ENCODE data around the gene PPP2R5E. TPM values are rescaled to one million over a fixed set of nuclear protein-coding genes. Genes with fewer than 3 reads are reported as not detected.

Gene PPP2R5E
- total and polyA plus RNA-seq, 2 donors (not counting 3 experiments of a cell fraction or from before 2014, with no cell fraction given), result 4.9 to 52.5 TPM

- H2AFZ ChIP-seq (ENCODE audit: low read depth, low read length), result no peak overlapping the region
- H3K79me2 ChIP-seq (ENCODE audit: control insufficient read depth, insufficient read depth, low read length), result no peaks in the 10 kb centered on the region
- DNase-seq (ENCODE audit: low read depth, low spot score) (no peak), FAIRE-seq (no peak)
- ChIA-PET POLR2A (no interaction called here), CTCF (no interaction called here)
- no peak for TF ChIP-seq POLR2AphosphoS5 (IDR thresholded peaks at IDR 0.05; ENCODE audit: insufficient read depth, low read depth, low read length)
- no peak for TF ChIP-seq MYC (IDR thresholded peaks at IDR 0.05; ENCODE audit: low read depth, low read length)
- no peak for TF ChIP-seq FOS (IDR thresholded peaks at IDR 0.05; ENCODE audit: borderline replicate concordance, insufficient read depth, low read length)
- no peak for TF ChIP-seq MAX (IDR thresholded peaks at IDR 0.05; ENCODE audit: insufficient read depth, insufficient read length)
- intact Hi-C loops (cut with micrococcal nuclease) (no loop called here), dilution Hi-C loops (cut with MboI; ENCODE audit: extremely low pct_ligation_motif_present, low sequenced_read_pairs) (no loop called here)
- H4K20me1 ChIP-seq (replicated peaks; ENCODE audit: control insufficient read depth, extremely low read depth, insufficient read depth, low read length), result no peaks in the 10 kb centered on the region
- H3K36me3 ChIP-seq (ENCODE audit: control insufficient read depth in 2 of 2, extremely low read depth in 1 of 2, insufficient read depth in 2 of 2, low read length in 2 of 2), result no peaks in the 10 kb centered on the region
- no peak overlapping the region for H3K9ac ChIP-seq (replicated peaks; ENCODE audit: extremely low read depth, insufficient read depth, low read length)
- H3K9me3 ChIP-seq (replicated peaks; ENCODE audit: control insufficient read depth, insufficient read depth, low read length), result no peaks in the 10 kb centered on the region
- H3K27ac ChIP-seq (ENCODE audit: insufficient read depth, low read depth, low read length), result no peak overlapping the region
- no peaks in the 10 kb centered on the region for H3K4me1 ChIP-seq (ENCODE audit: control insufficient read depth, extremely low read depth, insufficient read depth, low read length)
- H3K4me3 ChIP-seq (replicated peaks in 1 of 3; ENCODE audit: insufficient read depth in 1 of 3, low read depth in 1 of 3, low read length in 3 of 3), result no peak overlapping the region
- H3K4me2 ChIP-seq (ENCODE audit: insufficient read depth, low read length), result no peak overlapping the region
- BruUV-seq (replicated peaks), result no TSS peak
- no peaks in the 10 kb centered on the region for H3K27me3 ChIP-seq (ENCODE audit: control insufficient read depth in 2 of 2, insufficient read depth in 2 of 2, low read length in 2 of 2)
- no peaks in the 10 kb centered on the region for H3K9me1 ChIP-seq (replicated peaks; ENCODE audit: control insufficient read depth, extremely low read depth, insufficient read depth, low read length)
These were observed 175.3 kb downstream of the PPP2R5E start for GRCh38 chr14:63367742-63368364.

GRCh38 chr14:63362389-63362819 lies 180.8 kb downstream of the PPP2R5E start:
- Histone ChIP-seq H3K9me1 (replicated peaks; ENCODE audit: control insufficient read depth, extremely low read depth, insufficient read depth, low read length) (no peaks in the 10 kb centered on the region), H2AFZ (ENCODE audit: low read depth, low read length) (no peak overlapping the region), H3K27me3 (ENCODE audit: control insufficient read depth in 2 of 2, insufficient read depth in 2 of 2, low read length in 2 of 2) (peaks cover 2 to 8% of the 10 kb centered on the region in 2 experiments), H3K27ac (ENCODE audit: insufficient read depth, low read depth, low read length) (no peak overlapping the region), H3K9me3 (replicated peaks; ENCODE audit: control insufficient read depth, insufficient read depth, low read length) (no peaks in the 10 kb centered on the region), H4K20me1 (replicated peaks; ENCODE audit: control insufficient read depth, extremely low read depth, insufficient read depth, low read length) (no peaks in the 10 kb centered on the region), H3K9ac (replicated peaks; ENCODE audit: extremely low read depth, insufficient read depth, low read length) (no peak overlapping the region), H3K79me2 (ENCODE audit: control insufficient read depth, insufficient read depth, low read length) (no peaks in the 10 kb centered on the region), H3K4me3 (replicated peaks in 1 of 3; ENCODE audit: insufficient read depth in 1 of 3, low read depth in 1 of 3, low read length in 3 of 3) (no peak overlapping the region), H3K4me1 (ENCODE audit: control insufficient read depth, extremely low read depth, insufficient read depth, low read length) (no peaks in the 10 kb centered on the region), H3K4me2 (ENCODE audit: insufficient read depth, low read length) (no peak overlapping the region), H3K36me3 (ENCODE audit: control insufficient read depth in 2 of 2, extremely low read depth in 1 of 2, insufficient read depth in 2 of 2, low read length in 2 of 2) (no peaks in the 10 kb centered on the region)
- FAIRE-seq (no peak), DNase-seq (ENCODE audit: low read depth, low spot score) (no peak)
- intact Hi-C loops (cut with micrococcal nuclease) (no loop called here), dilution Hi-C loops (cut with MboI; ENCODE audit: extremely low pct_ligation_motif_present, low sequenced_read_pairs) (no loop called here)
- CTCF ChIA-PET, result interaction anchor here (1.5 kb wide), 1 partner anchor 13 kb away, joined by 3 read pairs; no protein-coding TSS in a partner anchor
- POLR2A ChIA-PET, result no interaction called here
- TF ChIP-seq CTCF (IDR thresholded peaks at IDR 0.05; ENCODE audit: extremely low read depth in 1 of 2, insufficient read depth in 1 of 2, low read depth in 1 of 2, low read length in 2 of 2), result no peak
- no peak for TF ChIP-seq POLR2A (IDR thresholded peaks at IDR 0.05; ENCODE audit: low read depth, low read length)
- TF ChIP-seq POLR2AphosphoS5 (IDR thresholded peaks at IDR 0.05; ENCODE audit: insufficient read depth, low read depth, low read length), result no peak
- TF ChIP-seq MAX (IDR thresholded peaks at IDR 0.05; ENCODE audit: insufficient read depth, insufficient read length), result no peak
- TF ChIP-seq JUN (IDR thresholded peaks at IDR 0.05; ENCODE audit: borderline replicate concordance, insufficient read depth, insufficient read length, low read depth), result no peak
- no peak for TF ChIP-seq EZH2 (IDR thresholded peaks at IDR 0.05; ENCODE audit: borderline replicate concordance, low read depth, low read length, severe bottlenecking)
- TF ChIP-seq MYC (IDR thresholded peaks at IDR 0.05; ENCODE audit: low read depth, low read length), result no peak
- no peak for TF ChIP-seq FOS (IDR thresholded peaks at IDR 0.05; ENCODE audit: borderline replicate concordance, insufficient read depth, low read length)
- no peak for TF ChIP-seq GATA2 (IDR thresholded peaks at IDR 0.05; ENCODE audit: insufficient read depth, insufficient read length, low read depth, low read length)
- no TSS peak for BruUV-seq (replicated peaks)

All from endothelial cell of umbilical vein (primary cell).